OCI-LY7 (cell line): ENCODE measurements around the gene SPC24.

Experiments used
- CTCF ChIP-seq: fragments of 200-600 bp; sonication (generic); conservative IDR thresholded peaks from 2 replicates; pipeline ENCODE4 v1.5.1; 2014; ENCODE audit warnings: mild to moderate bottlenecking, antibody characterized with exemption, low read length, moderate library complexity, mixed read lengths
- EZH2phosphoT487 ChIP-seq: fragments of 200-600 bp; sonication (generic); IDR thresholded peaks from 2 replicates; pipeline ENCODE4 v1.6.1; 2018; ENCODE audit warnings: low read depth, borderline replicate concordance, mild to moderate bottlenecking, mixed run types, antibody characterized with exemption, low read length, moderate library complexity, mixed read lengths

- TF ChIP-seq CTCF (no peak), EZH2phosphoT487 (no peak)
Observed at GRCh38 chr19:11138601-11139300, 16.8 kb downstream of the SPC24 start.
